HUES48 (cell line): Measurements from ENCODE around the gene PPP6R2.
"Not testable (repeated sequence)": the region's sequence is repeated elsewhere in the genome, so short reads cannot be mapped to it uniquely, and the experiment has no call there.

Experiments used
- H3K27ac ChIP-seq: one replicate; pipeline ENCODE4 v1.7.0; 2013; ENCODE audit warnings: low read depth, low read length, inconsistent platforms
- H3K27me3 ChIP-seq: 2 replicates; pipeline ENCODE4 v1.6.1; 2013; ENCODE audit warnings: mild to moderate bottlenecking, low read length; ENCODE audit not compliant: control insufficient read depth, insufficient read depth
- H3K36me3 ChIP-seq: 2 replicates; pipeline ENCODE4 v1.6.1; 2013; ENCODE audit warnings: low read length; ENCODE audit not compliant: control insufficient read depth, insufficient read depth
- H3K4me1 ChIP-seq: 2 replicates; pipeline ENCODE4 v1.6.1; 2013; ENCODE audit warnings: mild to moderate bottlenecking, low read length; ENCODE audit not compliant: control insufficient read depth, insufficient read depth
- H3K4me3 ChIP-seq: 2 replicates; pipeline ENCODE4 v1.5.1; 2013; ENCODE audit warnings: mild to moderate bottlenecking, low read depth, low read length
- H3K9ac ChIP-seq: 2 replicates; pipeline ENCODE4 v1.6.1; 2013; ENCODE audit warnings: mild to moderate bottlenecking, low read depth, low read length, moderate library complexity
- H3K9me3 ChIP-seq: 2 replicates; pipeline ENCODE4 v1.6.1; 2013; ENCODE audit warnings: low read length; ENCODE audit not compliant: control insufficient read depth, insufficient read depth

Gene PPP6R2

DNA sequence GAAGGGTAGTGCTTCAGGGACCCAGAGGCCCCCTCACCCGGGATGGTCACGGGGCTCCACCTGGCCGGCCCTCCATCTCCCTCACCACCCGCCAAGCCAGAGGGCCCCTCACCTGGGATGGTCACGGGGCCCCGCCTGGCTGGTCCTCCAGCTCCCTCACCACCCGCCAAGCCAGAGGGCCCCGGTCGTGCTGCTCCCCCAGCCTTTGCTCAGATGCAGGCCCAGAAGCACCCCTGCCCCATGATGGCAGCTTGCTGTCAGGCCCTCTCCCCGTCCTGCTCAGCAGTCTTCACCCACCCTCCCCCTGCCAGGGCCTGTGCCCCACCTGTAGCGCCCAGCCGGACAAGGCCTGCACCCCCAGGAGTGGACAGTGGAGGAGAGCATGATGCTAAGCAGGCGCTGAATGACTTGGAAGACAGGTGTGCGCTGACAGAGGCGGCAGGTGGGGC, 23.6 kb upstream of the PPP6R2 start:
- no peak overlapping the region for H3K4me3 ChIP-seq
- 0 out of 2 replicates have a peak, but pooled peaks cover 3% of the 10 kb centered on the region for H3K4me1 ChIP-seq
- no peak overlapping the region for H3K27ac ChIP-seq
- no peaks in the 10 kb centered on the region for H3K27me3 ChIP-seq
- H3K9ac ChIP-seq: no peak overlapping the region
- no peaks in the 10 kb centered on the region for H3K9me3 ChIP-seq
- no peaks in the 10 kb centered on the region for H3K36me3 ChIP-seq

- no peak overlapping the region for H3K4me3 ChIP-seq
- H3K36me3 ChIP-seq: no peaks in the 10 kb centered on the region
- H3K4me1 ChIP-seq: no peaks in the 10 kb centered on the region
- no peak overlapping the region for H3K27ac ChIP-seq
- H3K9me3 ChIP-seq: no peaks in the 10 kb centered on the region
- no peak overlapping the region for H3K9ac ChIP-seq
- H3K27me3 ChIP-seq: 0 out of 2 replicates have a peak, but pooled peaks cover 2% of the 10 kb centered on the region
Observed at GRCh38 chr22:50320116-50320515, 23.0 kb upstream of the PPP6R2 start.

DNA sequence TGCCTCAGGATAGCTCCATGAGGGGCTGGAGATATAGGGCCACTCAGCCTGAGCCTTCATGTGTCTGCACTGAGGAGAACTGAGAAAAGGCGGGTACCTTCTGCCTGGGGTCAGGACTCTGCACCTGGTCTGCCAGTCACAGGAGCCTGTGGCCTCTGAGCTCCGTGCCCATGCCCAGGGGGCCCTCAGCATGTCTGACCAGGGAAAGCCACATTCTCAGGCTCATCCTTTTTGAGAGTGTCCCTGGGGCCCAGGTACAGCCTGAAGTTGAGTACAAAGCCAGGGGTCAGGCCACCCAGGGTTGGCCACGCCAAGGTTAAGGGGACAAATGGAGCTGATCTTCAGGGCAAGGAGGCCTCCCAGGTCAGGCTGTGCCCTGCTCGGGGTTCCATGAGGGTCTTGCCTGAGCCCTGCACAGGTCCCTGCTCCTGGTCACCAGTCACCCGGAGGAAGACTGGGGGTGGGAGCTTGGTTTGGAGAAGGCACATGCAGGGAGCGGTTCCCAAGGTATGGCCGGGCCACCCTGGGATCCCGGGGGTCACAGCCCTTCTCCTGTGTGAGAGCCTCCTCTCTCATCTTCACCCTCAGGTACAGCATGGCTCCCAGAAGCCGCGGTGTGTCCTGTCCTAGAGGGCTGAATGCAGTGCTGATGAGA, 22.3 kb upstream of the PPP6R2 start:
- Histone ChIP-seq H3K27me3 (peaks cover 8% of the 10 kb centered on the region), H3K27ac (no peak overlapping the region), H3K9me3 (no peaks in the 10 kb centered on the region), H3K4me3 (no peak overlapping the region), H3K9ac (no peak overlapping the region), H3K36me3 (no peaks in the 10 kb centered on the region), H3K4me1 (no peaks in the 10 kb centered on the region)

DNA sequence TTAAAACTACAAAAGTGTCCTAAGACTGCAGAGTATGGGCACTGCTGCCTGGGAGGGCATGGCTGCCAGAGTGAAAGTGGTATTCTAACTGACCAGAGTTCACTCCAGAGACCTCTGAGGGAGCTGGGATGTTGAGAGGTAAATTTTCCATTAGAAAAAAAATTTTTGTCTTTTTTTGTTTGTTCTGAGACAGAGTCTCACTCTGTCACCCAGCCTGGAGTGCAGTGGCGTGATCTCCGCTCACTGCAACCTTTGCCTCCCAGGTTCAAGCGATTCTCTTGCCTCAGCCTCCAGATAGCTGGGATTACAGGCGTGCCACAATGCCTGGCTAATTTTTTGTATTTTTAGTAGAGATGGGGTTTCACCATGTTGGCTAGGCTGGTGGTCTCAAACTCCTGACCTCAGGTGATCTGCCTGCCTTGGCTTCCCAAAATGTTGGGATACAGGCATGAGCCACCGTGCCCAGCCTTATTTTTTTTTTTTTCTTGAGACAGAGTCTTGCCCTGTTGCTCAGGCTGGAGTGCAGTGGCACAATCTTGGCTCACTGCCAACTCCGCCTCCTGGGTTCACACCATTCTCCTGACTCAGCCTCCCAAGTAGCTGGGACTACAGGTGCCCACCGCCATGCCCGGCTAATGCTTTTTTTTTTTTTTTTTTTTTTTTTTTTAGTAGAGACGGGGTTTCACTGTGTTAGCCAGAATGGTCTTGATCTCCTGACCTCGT, 20.6 kb upstream of the PPP6R2 start:
- not testable (repeated sequence) for H3K27ac ChIP-seq, H3K4me3 ChIP-seq, H3K4me1 ChIP-seq

DNA sequence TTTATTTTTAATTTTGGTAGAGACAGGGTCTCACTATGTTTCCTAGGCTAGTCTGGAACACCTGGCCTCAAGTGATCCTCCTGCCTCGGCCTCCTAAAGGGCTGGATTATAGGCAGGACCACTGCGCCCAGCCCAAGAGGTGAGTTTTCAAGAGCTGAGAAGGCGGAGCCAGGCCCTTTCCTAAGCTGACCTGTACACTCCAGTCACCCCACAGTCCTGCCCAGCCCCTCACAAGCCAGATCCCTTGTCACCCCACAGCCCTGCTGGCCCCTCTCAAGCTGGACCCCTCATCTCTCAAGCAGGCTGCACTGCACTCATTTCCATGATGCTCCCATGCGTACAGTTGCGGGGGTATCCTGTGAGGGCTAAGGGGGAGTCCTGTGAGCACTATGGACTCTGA, 19.2 kb upstream of the PPP6R2 start:
- Histone ChIP-seq H3K27me3 (peaks cover 14% of the 10 kb centered on the region), H3K9me3 (no peaks in the 10 kb centered on the region), H3K27ac (no peak overlapping the region), H3K9ac (no peak overlapping the region), H3K36me3 (no peaks in the 10 kb centered on the region), H3K4me3 (no peak overlapping the region), H3K4me1 (peaks cover 3% of the 10 kb centered on the region; the same call in 1 of the 2 replicates)

More for the DNA sequence above, 20.6 kb upstream of the PPP6R2 start:
- H3K9ac ChIP-seq, H3K9me3 ChIP-seq, H3K36me3 ChIP-seq: not testable (repeated sequence)
- H3K27me3 ChIP-seq: peaks cover 14% of the 10 kb centered on the region

DNA sequence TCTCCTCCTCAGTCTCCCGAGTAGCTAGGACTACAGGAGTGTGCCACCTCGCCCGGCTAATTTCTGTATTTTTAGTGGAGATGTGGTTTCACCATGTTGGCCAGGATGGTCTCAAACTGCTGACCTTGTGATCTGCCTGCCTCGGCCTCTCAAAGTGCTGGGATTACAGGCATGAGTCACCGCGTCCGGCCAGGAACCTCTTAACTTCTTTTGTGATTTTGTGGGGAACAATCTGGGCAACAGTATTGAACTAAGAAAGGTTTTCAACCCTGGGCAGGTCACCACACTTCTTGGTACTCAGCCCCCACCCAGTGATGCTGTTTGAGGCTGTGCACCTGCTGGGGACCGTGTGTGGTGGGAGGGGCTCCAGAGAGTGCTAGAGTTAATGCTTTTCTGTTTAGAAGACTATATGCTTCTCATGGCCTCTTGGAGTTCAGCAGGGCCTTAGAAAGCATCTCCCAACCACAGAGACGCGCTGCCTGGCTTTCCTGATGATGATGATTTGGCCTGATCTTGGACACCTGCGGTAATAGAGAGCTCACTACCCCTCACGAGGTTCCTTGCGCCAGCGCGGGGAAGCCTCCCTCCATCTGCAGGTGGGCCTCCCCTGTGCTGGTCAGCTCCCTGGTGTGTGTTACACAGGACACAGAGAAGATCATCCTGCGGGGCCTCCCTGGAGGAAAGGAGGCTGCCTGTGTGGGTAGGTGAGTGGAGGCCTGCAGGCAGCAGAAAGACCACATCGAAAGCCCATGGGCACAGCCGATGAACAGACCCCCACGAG, 17.5 kb upstream of the PPP6R2 start:
- no peak overlapping the region for H3K27ac ChIP-seq
- peak overlapping the region; percentile 77; the same call in 1 of the 2 replicates for H3K4me3 ChIP-seq
- peaks cover 3% of the 10 kb centered on the region; the same call in 1 of the 2 replicates for H3K4me1 ChIP-seq
- H3K9me3 ChIP-seq: no peaks in the 10 kb centered on the region
- no peak overlapping the region for H3K9ac ChIP-seq
- H3K27me3 ChIP-seq: peaks cover 14% of the 10 kb centered on the region
- H3K36me3 ChIP-seq: no peaks in the 10 kb centered on the region

DNA sequence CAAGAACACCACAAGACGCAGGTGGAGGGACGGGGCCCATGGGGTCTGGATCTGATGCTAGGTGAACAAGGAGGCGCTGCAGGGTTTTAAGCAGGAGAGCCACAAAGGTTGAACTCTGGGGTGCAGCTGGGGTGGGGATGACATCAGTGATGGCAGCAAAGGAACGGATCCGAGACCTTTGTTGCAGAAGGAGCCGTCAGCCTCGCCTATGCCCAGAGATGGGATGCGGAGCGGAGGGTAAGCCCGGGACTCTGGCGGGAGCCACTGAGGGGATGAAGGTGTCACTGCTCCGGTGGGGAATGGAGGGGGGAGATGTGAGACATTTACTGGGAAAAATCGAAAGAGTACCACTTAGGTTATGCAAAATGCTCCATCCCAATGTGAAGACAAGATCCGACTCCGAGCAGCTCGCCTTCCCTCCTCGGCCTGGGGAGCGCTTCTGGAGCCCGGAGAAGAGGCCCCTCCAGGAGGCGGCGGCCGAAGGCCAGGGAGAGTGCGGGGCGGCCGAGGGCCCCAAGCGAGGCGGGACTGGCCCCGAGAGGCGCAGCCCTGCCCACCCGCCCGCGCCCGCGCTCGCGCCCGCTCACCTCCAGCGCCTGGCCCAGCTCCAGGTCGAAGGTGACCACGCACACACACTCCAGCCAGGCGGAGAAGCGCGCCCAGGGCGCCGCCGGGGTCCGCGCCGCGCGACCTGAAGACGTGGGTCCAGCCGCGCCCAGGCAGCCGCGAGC, 16.7 kb upstream of the PPP6R2 start:
- Histone ChIP-seq H3K9ac (no peak overlapping the region), H3K4me1 (peaks cover 3% of the 10 kb centered on the region; the same call in 1 of the 2 replicates), H3K27me3 (peaks cover 14% of the 10 kb centered on the region)

GRCh38 chr22:50326956-50327710, 16.0 kb upstream of the PPP6R2 start, which contains the start of gene DENND6B:
DENND6B (minus strand) TSS chr22:50327012; CDS start chr22:50326988, 24 bp downstream.
- no peaks in the 10 kb centered on the region for H3K36me3 ChIP-seq
- no peaks in the 10 kb centered on the region for H3K9me3 ChIP-seq
- peak within 1 kb of the TSS; percentile 77 for H3K4me3 ChIP-seq
- H3K27ac ChIP-seq: no peak within 1 kb of the TSS
- peaks cover 14% of the 10 kb centered on the region for H3K27me3 ChIP-seq
- H3K4me1 ChIP-seq: peaks cover 3% of the 10 kb centered on the region; the same call in 1 of the 2 replicates
- peak within 1 kb of the TSS; percentile 67 for H3K9ac ChIP-seq

More for the DNA sequence above, 16.7 kb upstream of the PPP6R2 start:
- no peak overlapping the region for H3K27ac ChIP-seq
- no peaks in the 10 kb centered on the region for H3K36me3 ChIP-seq
- no peaks in the 10 kb centered on the region for H3K9me3 ChIP-seq
- peak overlapping the region; percentile 77 for H3K4me3 ChIP-seq

DNA sequence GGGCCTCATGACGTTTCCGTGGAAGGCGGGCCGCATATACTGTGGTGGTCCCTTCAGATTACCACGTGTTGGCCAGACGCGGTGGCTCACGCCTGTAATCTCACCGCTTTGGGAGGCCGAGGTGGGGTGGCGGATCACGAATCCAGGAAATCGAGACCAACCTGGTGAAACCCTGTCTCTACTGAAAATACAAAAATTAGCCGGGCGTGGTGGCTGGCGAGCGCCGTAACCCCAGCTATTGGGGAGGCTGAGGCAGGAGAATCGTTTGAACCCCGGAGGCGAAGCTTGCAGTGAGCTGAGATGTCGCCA, 15.5 kb upstream of the PPP6R2 start:
- peaks cover 14% of the 10 kb centered on the region for H3K27me3 ChIP-seq
- H3K36me3 ChIP-seq: no peaks in the 10 kb centered on the region
- no peak overlapping the region; the same call in 1 of the 2 replicates for H3K9ac ChIP-seq
- peaks cover 3% of the 10 kb centered on the region; the same call in 1 of the 2 replicates for H3K4me1 ChIP-seq
- no peaks in the 10 kb centered on the region for H3K9me3 ChIP-seq
- H3K4me3 ChIP-seq: peak overlapping the region; percentile 77
- H3K27ac ChIP-seq: no peak overlapping the region

- Histone ChIP-seq H3K4me3 (no peak overlapping the region), H3K9ac (no peak overlapping the region), H3K27ac (no peak overlapping the region), H3K4me1 (peaks cover 3% of the 10 kb centered on the region; the same call in 1 of the 2 replicates), H3K9me3 (no peaks in the 10 kb centered on the region), H3K36me3 (no peaks in the 10 kb centered on the region), H3K27me3 (peaks cover 14% of the 10 kb centered on the region)
Observed at GRCh38 chr22:50329236-50329635, 13.9 kb upstream of the PPP6R2 start.
